HepG2 (cell line): ENCODE data around the gene SOWAHD. TPM values are rescaled to one million over a fixed set of nuclear protein-coding genes. Genes with fewer than 3 reads are reported as not detected.

ENCODE experiments used
- ATAC-seq: fragments of 200-7000 bp; cut with Tn5 transposase; 3 replicates; pipeline ENCODE4 v1.9.1; 2020; ENCODE audit warnings: mild to moderate bottlenecking, moderate library complexity
- BruUV-seq: library from RNA; stranded (reverse); fragments of 400-500 nt; replicated peaks from 2 replicates; lab custom pipeline; 2021; lab: Mats Ljungman, UMichigan
- CTCF ChIA-PET: fragments of 300-600 bp; formaldehyde crosslinking; extraction: SDS; loops from one replicate; lab custom pipeline; 2021; ENCODE audit warnings: low total read pairs, inconsistent platforms, low intra/inter-chr PET ratio; lab: Yijun Ruan, JAX
- POLR2A ChIA-PET: fragments of 350-600 bp; sonication (Branson Sonifier 250); formaldehyde crosslinking; loops from one replicate; lab custom pipeline; 2020; ENCODE audit warnings: antibody characterized with exemption, inconsistent platforms; lab: Yijun Ruan, JAX
- DNase-seq: peaks from one replicate; pipeline ENCODE4 v3.0.0-alpha.2; 2015; ENCODE audit warnings: low spot score
- FAIRE-seq: peaks from 3 replicates; lab custom pipeline; 2011; peaks lifted over from hg19 to GRCh38; lab: Jason Lieb, UNC
- H2AFZ ChIP-seq: one replicate; pipeline ENCODE4 v1.6.1; 2011; ENCODE audit warnings: low read length, inconsistent platforms
- H3K27ac ChIP-seq: fragments of 300-600 bp; 3 replicates; pipeline ENCODE4 v1.8.0; 2011; ENCODE audit warnings: mixed run types, mild to moderate bottlenecking, mixed read lengths, low read length, inconsistent platforms; ENCODE audit not compliant: insufficient read depth; ENCODE audit errors: extremely low read length
- H3K27me3 ChIP-seq, 2 experiments: fragments of 200-600 bp in 1 of 2; 2 replicates in 1 of 2; 3 replicates in 1 of 2; pipeline versions ENCODE4 v1.6.0 to v1.8.0; 2011; ENCODE audit warnings: low read length in 2 of 2, mild to moderate bottlenecking in 2 of 2, moderate library complexity in 2 of 2, inconsistent platforms in 1 of 2; ENCODE audit not compliant: insufficient read depth in 2 of 2, control insufficient read depth in 1 of 2
- H3K36me3 ChIP-seq, 2 experiments: fragments of 200-600 bp in 1 of 2; replicated peaks in 1 of 2; 2 replicates in 1 of 2; 3 replicates in 1 of 2; pipeline versions ENCODE4 v1.5.1 to v1.8.0; 2011; ENCODE audit warnings: low read length in 2 of 2, inconsistent platforms in 1 of 2; ENCODE audit not compliant: insufficient read depth in 2 of 2, control insufficient read depth in 1 of 2
- H3K4me1 ChIP-seq: 2 replicates; pipeline ENCODE4 v1.5.1; 2012; ENCODE audit warnings: low read length, inconsistent platforms; ENCODE audit not compliant: insufficient read depth
- H3K4me2 ChIP-seq: 2 replicates; pipeline ENCODE4 v1.6.0; 2011; ENCODE audit warnings: low read depth, low read length, inconsistent platforms
- H3K4me3 ChIP-seq, 3 experiments: fragments of 200-600 bp in 1 of 3; sonication (generic), shearing (Covaris generic) in 1 of 3; replicated peaks in 1 of 3; 2 replicates each; pipeline ENCODE4 v1.5.1; 2011 to 2016; ENCODE audit warnings: low read length in 3 of 3, inconsistent platforms in 2 of 3, low read depth in 2 of 3, mild to moderate bottlenecking in 2 of 3, control low read depth in 1 of 3, mixed read lengths in 1 of 3; ENCODE audit not compliant: insufficient read depth in 1 of 3
- H3K79me2 ChIP-seq: one replicate; pipeline ENCODE4 v1.6.1; 2011; ENCODE audit warnings: low read length, inconsistent platforms; ENCODE audit not compliant: insufficient read depth
- H3K9ac ChIP-seq: 2 replicates; pipeline ENCODE4 v1.6.0; 2011; ENCODE audit warnings: mild to moderate bottlenecking, low read depth, low read length, inconsistent platforms; ENCODE audit not compliant: insufficient read depth
- H3K9me3 ChIP-seq: 2 replicates; pipeline ENCODE4 v1.5.1; 2012; ENCODE audit warnings: mild to moderate bottlenecking, low read length
- H4K20me1 ChIP-seq: 2 replicates; pipeline ENCODE4 v1.6.0; 2011; ENCODE audit warnings: inconsistent platforms, mild to moderate bottlenecking, low read length, moderate library complexity; ENCODE audit not compliant: insufficient read depth
- BRD4 ChIP-seq: sonication (generic); formaldehyde crosslinking; IDR thresholded peaks from 2 replicates; pipeline ENCODE4 v1.4.0; 2020; ENCODE audit warnings: missing genetic modification reagents
- GABPA ChIP-seq, 2 experiments: IDR thresholded peaks; 2 replicates each; pipeline ENCODE4 v1.6.1; 2011 to 2016; ENCODE audit warnings: low read depth in 2 of 2, low read length in 1 of 2, missing biosample characterization in 1 of 2, missing genetic modification characterization in 1 of 2
- GATAD2A ChIP-seq: IDR thresholded peaks from 2 replicates; pipeline ENCODE4 v1.6.1; 2016
- IKZF5 ChIP-seq: IDR thresholded peaks from 2 replicates; pipeline ENCODE4 v1.6.1; 2018; ENCODE audit warnings: missing genetic modification reagents, mild to moderate bottlenecking, missing compliant biosample characterization
- KDM4B ChIP-seq: sonication (generic); formaldehyde crosslinking; IDR thresholded peaks from 2 replicates; pipeline ENCODE4 v1.4.0; 2020; ENCODE audit warnings: missing genetic modification reagents
- MEIS2 ChIP-seq: sonication (generic); formaldehyde crosslinking; IDR thresholded peaks from 2 replicates; pipeline ENCODE4 v1.9.0; 2021; ENCODE audit warnings: mild to moderate bottlenecking, missing genetic modification reagents
- MZF1 ChIP-seq: sonication (generic); formaldehyde crosslinking; IDR thresholded peaks from 2 replicates; pipeline ENCODE4 v1.8.1; 2023; ENCODE audit warnings: mild to moderate bottlenecking, missing genetic modification reagents, borderline replicate concordance
- SALL1 ChIP-seq: sonication (generic); formaldehyde crosslinking; IDR thresholded peaks from 2 replicates; pipeline ENCODE4 v1.8.0; 2022; ENCODE audit warnings: mild to moderate bottlenecking, missing genetic modification reagents
- SCMH1 ChIP-seq: sonication (generic); formaldehyde crosslinking; IDR thresholded peaks from 2 replicates; pipeline ENCODE4 v1.9.0; 2021; ENCODE audit warnings: missing genetic modification reagents, mild to moderate bottlenecking, borderline replicate concordance
- ZBTB42 ChIP-seq: sonication (generic); formaldehyde crosslinking; IDR thresholded peaks from 2 replicates; pipeline ENCODE4 v1.5.0; 2020; ENCODE audit warnings: mild to moderate bottlenecking, missing genetic modification reagents
- ZNF570 ChIP-seq: sonication (generic); formaldehyde crosslinking; IDR thresholded peaks from 2 replicates; pipeline ENCODE4 v1.4.0; 2020; ENCODE audit warnings: mild to moderate bottlenecking, missing genetic modification reagents, borderline replicate concordance
- ZNF83 ChIP-seq: sonication (generic); formaldehyde crosslinking; IDR thresholded peaks from 2 replicates; pipeline ENCODE4 v1.4.0; 2020; ENCODE audit warnings: missing genetic modification reagents, mild to moderate bottlenecking, borderline replicate concordance
- WGBS: methylation state at CpG from one replicate; pipeline ENCODE4 v1.1.6; 2017; ENCODE audit warnings: low lambda C conversion rate; 5-methylcytosine and 5-hydroxymethylcytosine counted together
- in situ Hi-C: cut with HindIII; loops from 2 replicates; pipeline ENCODE4 v1.10.0; 2017; ENCODE audit warnings: low pct_unique_long_range_greater_than_20kb; ENCODE audit not compliant: extremely low pct_ligation_motif_present
- intact Hi-C: fragments of 100-400 bp; cut with micrococcal nuclease; formaldehyde crosslinking; loops from one replicate; pipeline ENCODE4 v1.10.0; 2022; ENCODE audit not compliant: unreplicated experiment
- polyA plus RNA-seq, 8 experiments: library from polyadenylated mRNA; depleted of rRNA in 3 of 8; stranded (reverse) in 7 of 8; unstranded in 1 of 8; fragments of >200 nt; fragmentation: Illumina TruSeq in 4 of 8; extraction: Trizol in 4 of 8; gene quantifications; 2 replicates each; pipeline versions ENCODE4 v1.2.1 to v1.2.3, GENCODE V29; 2011 to 2016; ENCODE audit warnings: low read depth in 4 of 8, missing spikeins in 1 of 8, mixed read lengths in 1 of 8; ENCODE audit not compliant: insufficient read depth in 1 of 8
- total RNA-seq, 5 experiments: library from RNA; depleted of rRNA; stranded (reverse); fragments of >200 nt; fragmentation: Illumina TruSeq; extraction: Trizol; gene quantifications; 2 replicates each; pipeline ENCODE4 v1.2.3, GENCODE V29; 2016; ENCODE audit warnings: low read depth in 1 of 5
- TF ChIP-seq, protein P1 (sequence below): fragments of 450-650 bp; IDR thresholded peaks from 2 replicates; pipeline ENCODE4 v1.6.1; 2017; ENCODE audit warnings: mild to moderate bottlenecking
- TF ChIP-seq, protein P2 (sequence below): sonication (generic); formaldehyde crosslinking; IDR thresholded peaks from 2 replicates; pipeline ENCODE4 v1.8.0; 2022; ENCODE audit warnings: missing genetic modification reagents, low read depth, mild to moderate bottlenecking, borderline replicate concordance
- TF ChIP-seq, protein P3 (sequence below): sonication (generic); formaldehyde crosslinking; IDR thresholded peaks from 2 replicates; pipeline ENCODE4 v1.5.0; 2020; ENCODE audit warnings: mild to moderate bottlenecking, missing genetic modification reagents, moderate library complexity

The SOWAHD gene
- total and polyA plus RNA-seq, 2 of the 13 experiments (the other 11 are each of a cell fraction or from before 2014, with no cell fraction given): 1.0 to 1.3 TPM

GRCh38 chrX:119738742-119739141, 19.6 kb upstream of the SOWAHD start (continued):
- TF ChIP-seq, protein P1, sequence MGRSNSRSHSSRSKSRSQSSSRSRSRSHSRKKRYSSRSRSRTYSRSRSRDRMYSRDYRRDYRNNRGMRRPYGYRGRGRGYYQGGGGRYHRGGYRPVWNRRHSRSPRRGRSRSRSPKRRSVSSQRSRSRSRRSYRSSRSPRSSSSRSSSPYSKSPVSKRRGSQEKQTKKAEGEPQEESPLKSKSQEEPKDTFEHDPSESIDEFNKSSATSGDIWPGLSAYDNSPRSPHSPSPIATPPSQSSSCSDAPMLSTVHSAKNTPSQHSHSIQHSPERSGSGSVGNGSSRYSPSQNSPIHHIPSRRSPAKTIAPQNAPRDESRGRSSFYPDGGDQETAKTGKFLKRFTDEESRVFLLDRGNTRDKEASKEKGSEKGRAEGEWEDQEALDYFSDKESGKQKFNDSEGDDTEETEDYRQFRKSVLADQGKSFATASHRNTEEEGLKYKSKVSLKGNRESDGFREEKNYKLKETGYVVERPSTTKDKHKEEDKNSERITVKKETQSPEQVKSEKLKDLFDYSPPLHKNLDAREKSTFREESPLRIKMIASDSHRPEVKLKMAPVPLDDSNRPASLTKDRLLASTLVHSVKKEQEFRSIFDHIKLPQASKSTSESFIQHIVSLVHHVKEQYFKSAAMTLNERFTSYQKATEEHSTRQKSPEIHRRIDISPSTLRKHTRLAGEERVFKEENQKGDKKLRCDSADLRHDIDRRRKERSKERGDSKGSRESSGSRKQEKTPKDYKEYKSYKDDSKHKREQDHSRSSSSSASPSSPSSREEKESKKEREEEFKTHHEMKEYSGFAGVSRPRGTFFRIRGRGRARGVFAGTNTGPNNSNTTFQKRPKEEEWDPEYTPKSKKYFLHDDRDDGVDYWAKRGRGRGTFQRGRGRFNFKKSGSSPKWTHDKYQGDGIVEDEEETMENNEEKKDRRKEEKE: no peak
- TF ChIP-seq ZNF83 (no peak), GABPA (IDR thresholded peaks at IDR 0.05; ENCODE audit: low read depth, low read length) (no peak), GABPA (CRISPR knock-in tag; IDR thresholded peaks at IDR 0.05; ENCODE audit: low read depth) (no peak), MZF1 (CRISPR knock-in tag) (no peak), ZNF570 (CRISPR knock-in tag) (no peak), IKZF5 (CRISPR knock-in tag) (no peak)

DNA sequence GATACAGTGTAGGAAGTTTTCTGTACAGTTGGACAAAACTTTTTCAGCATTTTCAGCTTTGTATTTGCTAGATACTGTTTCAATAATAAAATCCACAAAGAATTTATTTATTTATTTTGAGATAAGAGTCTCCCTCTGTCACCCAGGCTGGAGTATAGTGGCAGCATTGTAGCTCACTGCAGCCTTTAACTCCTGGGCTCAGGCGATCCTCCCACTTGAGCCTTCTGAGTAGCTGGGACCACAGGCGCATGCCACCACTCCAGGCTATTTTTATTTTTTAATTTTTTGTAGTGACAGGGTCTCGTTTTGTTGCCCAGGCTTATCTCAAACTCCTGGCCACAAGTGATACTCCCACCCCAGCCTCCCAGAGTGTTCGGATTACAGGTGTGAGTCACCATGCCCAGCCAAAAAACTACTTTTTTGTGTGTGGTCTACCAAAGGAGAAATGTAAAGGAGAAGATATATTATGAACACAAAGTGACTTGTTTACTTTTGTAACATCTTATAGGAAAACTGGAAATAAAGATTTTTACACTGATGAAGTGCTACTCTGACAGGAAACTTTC, 13.0 kb upstream of the SOWAHD start:
- CTCF ChIA-PET: no interaction called here
- no peaks in the 10 kb centered on the region for H3K36me3 ChIP-seq
- H3K4me2 ChIP-seq: no peak overlapping the region
- no peaks in the 10 kb centered on the region for H4K20me1 ChIP-seq
- H3K9me3 ChIP-seq: no peaks in the 10 kb centered on the region
- no peaks in the 10 kb centered on the region for H3K27me3 ChIP-seq
- 0 out of 3 replicates have a peak, but pooled peaks have one; percentile 29 for ATAC-seq
- no TSS peak for BruUV-seq
- H2AFZ ChIP-seq: no peak overlapping the region
- no peaks in the 10 kb centered on the region for H3K4me1 ChIP-seq
- no peak overlapping the region for H3K9ac ChIP-seq
- no peak overlapping the region for H3K4me3 ChIP-seq
- FAIRE-seq: no peak
- no peak overlapping the region for H3K27ac ChIP-seq
- POLR2A ChIA-PET: no interaction called here
- H3K79me2 ChIP-seq: no peaks in the 10 kb centered on the region
- in situ Hi-C loops: loop anchor here (25.0 kb wide), 1 partner anchor 233 kb away; no protein-coding TSS in a partner anchor
- intact Hi-C loops: no loop called here
- DNase-seq: no peak
- 5% methylated on average over 4 of the region's 4 CpGs for WGBS
- TF ChIP-seq BRD4 (CRISPR knock-in tag): no peak
- TF ChIP-seq SCMH1 (CRISPR knock-in tag): no peak
- TF ChIP-seq GATAD2A (CRISPR knock-in tag): no peak
- TF ChIP-seq, protein P2, sequence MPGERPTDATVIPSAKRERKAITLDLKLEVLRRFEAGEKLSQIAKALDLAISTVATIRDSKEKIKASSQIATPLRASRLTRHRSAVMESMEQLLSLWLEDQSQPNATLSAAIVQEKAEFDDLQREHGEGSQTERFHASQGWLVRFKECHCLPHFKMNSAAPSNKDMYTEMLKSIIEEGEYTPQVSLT (CRISPR knock-in tag): no peak
- no peak for TF ChIP-seq MEIS2 (CRISPR knock-in tag)
- no peak for TF ChIP-seq SALL1 (CRISPR knock-in tag)
- TF ChIP-seq, protein P3, sequence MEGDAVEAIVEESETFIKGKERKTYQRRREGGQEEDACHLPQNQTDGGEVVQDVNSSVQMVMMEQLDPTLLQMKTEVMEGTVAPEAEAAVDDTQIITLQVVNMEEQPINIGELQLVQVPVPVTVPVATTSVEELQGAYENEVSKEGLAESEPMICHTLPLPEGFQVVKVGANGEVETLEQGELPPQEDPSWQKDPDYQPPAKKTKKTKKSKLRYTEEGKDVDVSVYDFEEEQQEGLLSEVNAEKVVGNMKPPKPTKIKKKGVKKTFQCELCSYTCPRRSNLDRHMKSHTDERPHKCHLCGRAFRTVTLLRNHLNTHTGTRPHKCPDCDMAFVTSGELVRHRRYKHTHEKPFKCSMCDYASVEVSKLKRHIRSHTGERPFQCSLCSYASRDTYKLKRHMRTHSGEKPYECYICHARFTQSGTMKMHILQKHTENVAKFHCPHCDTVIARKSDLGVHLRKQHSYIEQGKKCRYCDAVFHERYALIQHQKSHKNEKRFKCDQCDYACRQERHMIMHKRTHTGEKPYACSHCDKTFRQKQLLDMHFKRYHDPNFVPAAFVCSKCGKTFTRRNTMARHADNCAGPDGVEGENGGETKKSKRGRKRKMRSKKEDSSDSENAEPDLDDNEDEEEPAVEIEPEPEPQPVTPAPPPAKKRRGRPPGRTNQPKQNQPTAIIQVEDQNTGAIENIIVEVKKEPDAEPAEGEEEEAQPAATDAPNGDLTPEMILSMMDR (CRISPR knock-in tag): no peak
- no peak for TF ChIP-seq ZBTB42 (CRISPR knock-in tag)
- no peak for TF ChIP-seq KDM4B
